ENCODE data around the gene NOTCH2NLA. TPM values are rescaled to one million over a fixed set of nuclear protein-coding genes. Genes with fewer than 3 reads are reported as not detected.
A peak's percentile ranks its signal among the peaks of the same experiment; 100 is the strongest.
"Not testable (repeated sequence)": the region's sequence is repeated elsewhere in the genome, so short reads cannot be mapped to it uniquely, and the experiment has no call there.

The NOTCH2NLA gene
- total RNA-seq, 2 experiments from 2014 or later: 19.2 to 21.9 TPM

- H3K9me3 Mint-ChIP-seq; DNase-seq; H3K36me3 Mint-ChIP-seq (ENCODE audit: low read depth); H3K27ac Mint-ChIP-seq; H3K4me3 Mint-ChIP-seq; H3K27me3 Mint-ChIP-seq; CTCF ChIA-PET; intact Hi-C loops (cut with micrococcal nuclease); H3K4me1 Mint-ChIP-seq (ENCODE audit: low read depth); POLR2A ChIA-PET: not testable (repeated sequence)
- ATAC-seq: peak; percentile 30
Observed at GRCh38 chr1:146254569-146255197, 25.9 kb upstream of the NOTCH2NLA start.

- POLR2A ChIA-PET; ATAC-seq; H3K27me3 Mint-ChIP-seq; H3K36me3 Mint-ChIP-seq (ENCODE audit: low read depth); H3K4me3 Mint-ChIP-seq; DNase-seq; CTCF ChIA-PET; intact Hi-C loops (cut with micrococcal nuclease); H3K27ac Mint-ChIP-seq; H3K9me3 Mint-ChIP-seq; H3K4me1 Mint-ChIP-seq (ENCODE audit: low read depth): not testable (repeated sequence)
Observed at GRCh38 chr1:146253249-146253855, 24.5 kb upstream of the NOTCH2NLA start.

GRCh38 chr1:146251523-146251922 is 22.7 kb upstream of the NOTCH2NLA start:
- ATAC-seq; CTCF ChIA-PET; H3K4me1 Mint-ChIP-seq (ENCODE audit: low read depth); H3K4me3 Mint-ChIP-seq; H3K27me3 Mint-ChIP-seq; H3K27ac Mint-ChIP-seq; intact Hi-C loops (cut with micrococcal nuclease); POLR2A ChIA-PET; H3K9me3 Mint-ChIP-seq; DNase-seq; H3K36me3 Mint-ChIP-seq (ENCODE audit: low read depth): not testable (repeated sequence)

- intact Hi-C loops (cut with micrococcal nuclease); CTCF ChIA-PET; H3K27me3 Mint-ChIP-seq; H3K36me3 Mint-ChIP-seq (ENCODE audit: low read depth); H3K4me3 Mint-ChIP-seq; DNase-seq; H3K4me1 Mint-ChIP-seq (ENCODE audit: low read depth); H3K9me3 Mint-ChIP-seq; POLR2A ChIA-PET; H3K27ac Mint-ChIP-seq: not testable (repeated sequence)
- ATAC-seq: peak; percentile 94
Observed at GRCh38 chr1:146248643-146249042, 19.8 kb upstream of the NOTCH2NLA start.

GRCh38 chr1:146236626-146237025 is 7.8 kb upstream of the NOTCH2NLA start:
- POLR2A ChIA-PET; H3K36me3 Mint-ChIP-seq (ENCODE audit: low read depth); intact Hi-C loops (cut with micrococcal nuclease); H3K27ac Mint-ChIP-seq; CTCF ChIA-PET; ATAC-seq; H3K4me1 Mint-ChIP-seq (ENCODE audit: low read depth); H3K9me3 Mint-ChIP-seq; H3K27me3 Mint-ChIP-seq; H3K4me3 Mint-ChIP-seq; DNase-seq: not testable (repeated sequence)

- not testable (repeated sequence) for ATAC-seq; H3K36me3 Mint-ChIP-seq (ENCODE audit: low read depth)
Observed at GRCh38 chr1:146236026-146236601, 7.3 kb upstream of the NOTCH2NLA start.

GRCh38 chr1:146228144-146228682 is 608 bp downstream of the NOTCH2NLA start:
- H3K36me3 Mint-ChIP-seq (ENCODE audit: low read depth); POLR2A ChIA-PET; intact Hi-C loops (cut with micrococcal nuclease); H3K27me3 Mint-ChIP-seq; H3K9me3 Mint-ChIP-seq; H3K27ac Mint-ChIP-seq; CTCF ChIA-PET; H3K4me1 Mint-ChIP-seq (ENCODE audit: low read depth): not testable (repeated sequence)
- DNase-seq (peak; percentile 27), ATAC-seq (peak; percentile 61)
- peak overlapping the region; percentile 77 for H3K4me3 Mint-ChIP-seq

More at GRCh38 chr1:146236026-146236601, 7.3 kb upstream of the NOTCH2NLA start:
- POLR2A ChIA-PET; H3K4me1 Mint-ChIP-seq (ENCODE audit: low read depth); H3K4me3 Mint-ChIP-seq; CTCF ChIA-PET; intact Hi-C loops (cut with micrococcal nuclease); DNase-seq; H3K27ac Mint-ChIP-seq; H3K9me3 Mint-ChIP-seq; H3K27me3 Mint-ChIP-seq: not testable (repeated sequence)

GRCh38 chr1:146174531-146174930 is 54.3 kb downstream of the NOTCH2NLA start:
- H3K36me3 Mint-ChIP-seq (ENCODE audit: low read depth); POLR2A ChIA-PET; H3K9me3 Mint-ChIP-seq; intact Hi-C loops (cut with micrococcal nuclease); CTCF ChIA-PET; ATAC-seq; H3K27me3 Mint-ChIP-seq; H3K4me3 Mint-ChIP-seq; H3K4me1 Mint-ChIP-seq (ENCODE audit: low read depth); DNase-seq; H3K27ac Mint-ChIP-seq: not testable (repeated sequence)

- H3K27me3 Mint-ChIP-seq; H3K9me3 Mint-ChIP-seq; H3K4me1 Mint-ChIP-seq (ENCODE audit: low read depth); H3K27ac Mint-ChIP-seq; ATAC-seq; H3K4me3 Mint-ChIP-seq; POLR2A ChIA-PET; CTCF ChIA-PET; DNase-seq; H3K36me3 Mint-ChIP-seq (ENCODE audit: low read depth); intact Hi-C loops (cut with micrococcal nuclease): not testable (repeated sequence)
Observed at GRCh38 chr1:146167740-146168139, 61.1 kb downstream of the NOTCH2NLA start.

- POLR2A ChIA-PET; DNase-seq; H3K4me1 Mint-ChIP-seq (ENCODE audit: low read depth): not testable (repeated sequence)
Observed at GRCh38 chr1:146167273-146167672, 61.5 kb downstream of the NOTCH2NLA start.

GRCh38 chr1:146144465-146144864 is 84.4 kb downstream of the NOTCH2NLA start, which contains the start of gene NBPF10:
NBPF10 (minus strand) TSS chr1:146144804; CDS start chr1:146144769, 35 bp downstream.
- H3K27ac Mint-ChIP-seq; CTCF ChIA-PET; H3K4me1 Mint-ChIP-seq (ENCODE audit: low read depth); H3K36me3 Mint-ChIP-seq (ENCODE audit: low read depth); H3K27me3 Mint-ChIP-seq; POLR2A ChIA-PET; H3K9me3 Mint-ChIP-seq; H3K4me3 Mint-ChIP-seq; intact Hi-C loops (cut with micrococcal nuclease); ATAC-seq: not testable (repeated sequence)
- DNase-seq: peak; percentile 28

More at GRCh38 chr1:146167273-146167672, 61.5 kb downstream of the NOTCH2NLA start:
- H3K36me3 Mint-ChIP-seq (ENCODE audit: low read depth); intact Hi-C loops (cut with micrococcal nuclease); H3K9me3 Mint-ChIP-seq; H3K27me3 Mint-ChIP-seq; H3K27ac Mint-ChIP-seq; CTCF ChIA-PET; ATAC-seq; H3K4me3 Mint-ChIP-seq: not testable (repeated sequence)

Measured in activated CD8-positive, alpha-beta T cell treated with anti-CD3 and anti-CD28 coated beads for 36 hours (primary cell).